NCI-H2196 (cell line): Measurements from ENCODE around the gene HPN.
"Not testable (repeated sequence)": the region's sequence is repeated elsewhere in the genome, so short reads cannot be mapped to it uniquely, and the experiment has no call there.

Source experiments
- DNase-seq: peaks from one replicate; lab custom pipeline; 2025; ENCODE audit not compliant: unreplicated experiment; lab: John Stamatoyannopoulos, UW

HPN gene

GRCh38 chr19:35027009-35027408 is 14.5 kb upstream of the HPN start:
- no peak for DNase-seq

GRCh38 chr19:35027851-35028599 is 13.5 kb upstream of the HPN start:
- no peak for DNase-seq

- DNase-seq, result not testable (repeated sequence)
Measured at GRCh38 chr19:35028600-35028885, 13.0 kb upstream of the HPN start.

- DNase-seq, result not testable (repeated sequence)
Measured at GRCh38 chr19:35029275-35029736, 12.2 kb upstream of the HPN start.

GRCh38 chr19:35029737-35030256 is 11.7 kb upstream of the HPN start:
- DNase-seq, result no peak

GRCh38 chr19:35030257-35031071 is 11.1 kb upstream of the HPN start, which contains the start of gene SCN1B:
Gene SCN1B (plus strand): TSS chr19:35030470. CDS start chr19:35030821, 351 bp downstream.
- peak; percentile 72 for DNase-seq

- peak; percentile 33 for DNase-seq
Measured at GRCh38 chr19:35031072-35031881, 10.2 kb upstream of the HPN start.

- no peak for DNase-seq
Measured at GRCh38 chr19:35032356-35032865, 9.1 kb upstream of the HPN start.

GRCh38 chr19:35033067-35034004 is 8.2 kb upstream of the HPN start:
- no peak for DNase-seq

GRCh38 chr19:35034005-35034502 is 7.5 kb upstream of the HPN start:
- no peak for DNase-seq

GRCh38 chr19:35034588-35035382 is 6.7 kb upstream of the HPN start:
- no peak for DNase-seq

- peak; percentile 62 for DNase-seq
Measured at GRCh38 chr19:35037716-35038622, 3.6 kb upstream of the HPN start.

GRCh38 chr19:35038623-35039512 is 2.7 kb upstream of the HPN start:
- peak; percentile 26 for DNase-seq

GRCh38 chr19:35039881-35040825 is 1.4 kb upstream of the HPN start:
- no peak for DNase-seq

- DNase-seq, result peak; percentile 93
Measured at GRCh38 chr19:35040826-35041547, 534 bp upstream of the HPN start.
